GM12878 (cell line): ENCODE data around the gene ZBTB6.

Experiments used
- CTCF ChIP-seq, 3 experiments: IDR thresholded peaks in 2 of 3; conservative IDR thresholded peaks in 1 of 3; 2 replicates each; pipeline ENCODE4 v1.5.1; 2011; ENCODE audit warnings: low read depth in 3 of 3, low read length in 3 of 3, mild to moderate bottlenecking in 3 of 3, control low read depth in 2 of 3, moderate library complexity in 2 of 3, inconsistent platforms in 1 of 3, mixed read lengths in 1 of 3; ENCODE audit not compliant: control insufficient read depth in 2 of 3, insufficient read depth in 1 of 3; ENCODE audit errors: extremely low read depth in 1 of 3
- EZH2 ChIP-seq: IDR thresholded peaks from 2 replicates; pipeline ENCODE4 v1.6.1; 2012; ENCODE audit warnings: low read depth, mild to moderate bottlenecking, control low read depth, inconsistent platforms, low read length, borderline replicate concordance; ENCODE audit not compliant: control insufficient read depth
- FOS ChIP-seq: IDR thresholded peaks from 3 replicates; pipeline ENCODE4 v1.6.1; 2011; ENCODE audit warnings: borderline replicate concordance; ENCODE audit not compliant: insufficient read length; ENCODE audit errors: extremely low read depth
- MYB ChIP-seq: fragments of 150-350 bp; IDR thresholded peaks from 2 replicates; pipeline ENCODE4 v1.6.1; 2014; ENCODE audit warnings: mild to moderate bottlenecking, low read depth, low read length, borderline replicate concordance
- NFIC ChIP-seq: IDR thresholded peaks from 2 replicates; pipeline ENCODE4 v1.6.1; 2012; ENCODE audit warnings: low read depth, mild to moderate bottlenecking, inconsistent platforms, low read length, moderate library complexity
- NR2C2 ChIP-seq: IDR thresholded peaks from 2 replicates; pipeline ENCODE4 v1.6.1; 2011; ENCODE audit warnings: borderline replicate concordance, low read depth; ENCODE audit not compliant: control insufficient read depth, insufficient read length
- NRF1 ChIP-seq: conservative IDR thresholded peaks from 2 replicates; pipeline ENCODE4 v1.6.1; 2011; ENCODE audit warnings: mild to moderate bottlenecking, low read depth, low read length, improper control_type of control experiment
- PAX5 ChIP-seq: IDR thresholded peaks from 2 replicates; pipeline ENCODE4 v1.6.1; 2011; ENCODE audit warnings: low read depth, low read length, borderline replicate concordance
- SRF ChIP-seq, 2 experiments: IDR thresholded peaks; 2 replicates each; pipeline ENCODE4 v1.6.1; 2011; ENCODE audit warnings: low read depth in 2 of 2, low read length in 2 of 2, mild to moderate bottlenecking in 1 of 2, moderate library complexity in 1 of 2
- TAF1 ChIP-seq: IDR thresholded peaks from 2 replicates; pipeline ENCODE4 v1.6.1; 2011; ENCODE audit warnings: mild to moderate bottlenecking, low read depth, low read length, borderline replicate concordance

DNA sequence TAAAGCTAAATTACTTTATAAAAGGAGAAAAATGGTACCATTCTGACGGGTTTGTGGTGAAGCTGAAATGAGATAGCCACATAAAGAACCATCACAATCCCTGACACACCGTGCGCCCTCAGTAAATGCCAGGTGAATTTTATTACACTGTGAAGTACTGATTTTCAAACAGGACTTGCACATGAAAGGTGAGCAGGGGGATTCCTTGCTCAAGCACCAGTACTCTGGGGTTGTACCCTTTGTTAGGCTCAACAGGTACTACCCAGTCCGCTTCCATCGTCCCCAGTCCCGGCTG lies 27.3 kb upstream of the ZBTB6 start:
- TF ChIP-seq NFIC, result no peak
- TF ChIP-seq SRF (IDR thresholded peaks at IDR 0.05; ENCODE audit: low read depth in 2 of 2, low read length in 2 of 2), result no peak
- TF ChIP-seq EZH2, result no peak
- TF ChIP-seq TAF1, result no peak
- no peak for TF ChIP-seq MYB
- TF ChIP-seq CTCF (IDR thresholded peaks at IDR 0.05 in 2 of 3, conservative IDR thresholded peaks at IDR 0.05 in 1 of 3; ENCODE audit: control insufficient read depth in 2 of 3, extremely low read depth in 1 of 3, insufficient read depth in 1 of 3, low read depth in 3 of 3, low read length in 3 of 3), result no peak
- no peak for TF ChIP-seq PAX5
- no peak for TF ChIP-seq NRF1
- no peak for TF ChIP-seq FOS
- no peak for TF ChIP-seq NR2C2
